Tibial nerve (tissue), 4 donors: Measurements from ENCODE around the gene TBC1D2B. TPM values are rescaled to one million over a fixed set of nuclear protein-coding genes. Genes with fewer than 3 reads are reported as not detected.

Experiments
- DNase-seq, 2 donors: peaks; one replicate each; pipeline ENCODE4 v3.0.0-alpha.2; 2019; ENCODE audit warnings: low spot score in 2 of 2
- H3K27ac ChIP-seq, 4 donors: fragments of 200-600 bp; sonication (generic) in 3 of 4; one replicate each; pipeline ENCODE4 v1.5.1; 2017 to 2019; ENCODE audit warnings: mild to moderate bottlenecking in 1 of 4
- H3K27me3 ChIP-seq, 2 donors: fragments of 200-600 bp; sonication (generic) in 1 of 2; one replicate each; pipeline versions ENCODE4 v1.5.1 to v1.6.0; 2017 to 2019
- H3K36me3 ChIP-seq, 3 donors: fragments of 200-600 bp; sonication (generic); one replicate each; pipeline ENCODE4 v1.5.1; 2018 to 2019
- H3K4me1 ChIP-seq, 4 donors: fragments of 200-600 bp; sonication (generic) in 3 of 4; one replicate each; pipeline ENCODE4 v1.5.1; 2017 to 2019
- H3K4me3 ChIP-seq, 4 donors: fragments of 200-600 bp; sonication (generic) in 3 of 4; one replicate each; pipeline ENCODE4 v1.5.1; 2017 to 2019; ENCODE audit warnings: mild to moderate bottlenecking in 1 of 4, moderate library complexity in 1 of 4
- H3K9me3 ChIP-seq, 4 donors: fragments of 200-600 bp; sonication (generic) in 3 of 4; one replicate each; pipeline ENCODE4 v1.5.1; 2017 to 2019
- CTCF ChIP-seq, 5 experiments: fragments of 200-600 bp in 3 of 5; fragments of 450-650 bp in 2 of 5; sonication (generic) in 3 of 5; IDR thresholded peaks; one replicate each; pipeline ENCODE4 v1.5.1; 2016 to 2019; ENCODE audit warnings: antibody characterized with exemption in 5 of 5, mild to moderate bottlenecking in 3 of 5, moderate library complexity in 2 of 5
- EP300 ChIP-seq, 2 donors: sonication (generic); formaldehyde crosslinking; IDR thresholded peaks; one replicate each; pipeline ENCODE4 v1.6.1; 2017; ENCODE audit warnings: antibody characterized with exemption in 2 of 2, mild to moderate bottlenecking in 1 of 2
- POLR2A ChIP-seq, 2 donors: fragments of 450-650 bp; IDR thresholded peaks; one replicate each; pipeline ENCODE4 v1.6.1; 2017; ENCODE audit warnings: antibody characterized with exemption in 2 of 2, mild to moderate bottlenecking in 2 of 2, moderate library complexity in 2 of 2
- WGBS, 2 donors: methylation state at CpG; one replicate each; pipeline ENCODE4 v1.1.5; 2018; 5-methylcytosine and 5-hydroxymethylcytosine counted together
- total RNA-seq, 4 donors: library from RNA; depleted of rRNA; stranded (reverse); fragments of >200 nt; gene quantifications; one replicate each; pipeline ENCODE4 v1.1.0, GENCODE V29; 2016

The TBC1D2B gene
- total RNA-seq, 4 donors from 2014 or later, result 64.5 to 127 (median 94.5) TPM

DNA sequence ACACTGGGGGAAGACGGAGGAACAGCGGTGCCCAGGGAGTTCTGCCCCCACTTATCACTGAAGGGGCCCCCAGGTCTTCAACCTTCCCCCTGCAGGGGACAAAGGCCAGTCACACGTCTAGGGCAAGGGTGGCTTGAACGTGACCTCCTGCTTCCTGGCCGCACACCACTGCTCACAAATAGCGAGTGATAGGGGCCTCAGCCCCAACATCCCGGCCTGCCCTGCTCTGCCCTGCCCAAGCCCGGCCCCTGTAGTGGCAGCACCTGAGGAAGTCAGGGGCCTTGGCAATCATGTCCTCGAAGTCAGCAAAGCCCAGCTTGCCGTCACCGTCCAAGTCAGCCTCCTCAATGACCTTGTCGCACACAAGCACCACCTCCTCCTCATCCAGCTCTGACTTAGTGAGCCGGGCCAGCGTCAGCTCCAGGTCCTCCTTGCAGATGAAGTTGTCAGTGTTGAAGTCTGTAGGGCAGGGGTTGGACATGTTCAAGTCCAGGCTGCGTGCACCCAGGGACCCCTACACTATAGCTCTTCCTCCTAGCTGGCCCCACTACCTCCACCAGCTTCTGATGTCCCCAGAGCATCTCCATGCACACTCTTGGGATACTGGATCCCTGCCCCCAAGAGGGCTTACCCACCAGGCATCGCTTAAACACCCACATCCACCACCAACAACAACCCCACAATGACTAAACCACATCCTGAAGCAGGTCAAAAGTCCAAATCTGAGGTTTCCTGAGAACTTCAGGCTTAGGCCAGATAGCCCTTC, 28.1 kb upstream of the TBC1D2B start:
- Histone ChIP-seq H3K27me3 (no peaks in the 10 kb centered on the region), H3K27ac (no peak overlapping the region), H3K36me3 (no peaks in the 10 kb centered on the region), H3K4me1 (peaks cover 0 to 8% (median 2%) of the 10 kb centered on the region in 4 donors), H3K4me3 (no peak overlapping the region), H3K9me3 (no peaks in the 10 kb centered on the region)
- WGBS, 2 donors, result 85 to 94% methylated on average over 15 to 16 of the region's 16 CpGs
- no peak for TF ChIP-seq POLR2A (IDR thresholded peaks at IDR 0.05)
- no peak for TF ChIP-seq EP300 (IDR thresholded peaks at IDR 0.05)
- TF ChIP-seq CTCF (IDR thresholded peaks at IDR 0.05), result no peak
- DNase-seq, result no peak

GRCh38 chr15:78104566-78105475, 27.3 kb upstream of the TBC1D2B start:
- H3K4me3 ChIP-seq, result no peak overlapping the region
- no peaks in the 10 kb centered on the region for H3K36me3 ChIP-seq
- no peak overlapping the region for H3K27ac ChIP-seq
- H3K9me3 ChIP-seq, result no peaks in the 10 kb centered on the region
- peaks cover 0 to 8% (median 2%) of the 10 kb centered on the region in 4 donors for H3K4me1 ChIP-seq
- no peak for TF ChIP-seq POLR2A (IDR thresholded peaks at IDR 0.05)
- no peak for TF ChIP-seq CTCF (IDR thresholded peaks at IDR 0.05)
- TF ChIP-seq EP300 (IDR thresholded peaks at IDR 0.05), result no peak
- H3K27me3 ChIP-seq, result no peaks in the 10 kb centered on the region
- no peak for DNase-seq
- 77 to 84% methylated on average over 12 of the region's 12 CpGs for WGBS, 2 donors

DNA sequence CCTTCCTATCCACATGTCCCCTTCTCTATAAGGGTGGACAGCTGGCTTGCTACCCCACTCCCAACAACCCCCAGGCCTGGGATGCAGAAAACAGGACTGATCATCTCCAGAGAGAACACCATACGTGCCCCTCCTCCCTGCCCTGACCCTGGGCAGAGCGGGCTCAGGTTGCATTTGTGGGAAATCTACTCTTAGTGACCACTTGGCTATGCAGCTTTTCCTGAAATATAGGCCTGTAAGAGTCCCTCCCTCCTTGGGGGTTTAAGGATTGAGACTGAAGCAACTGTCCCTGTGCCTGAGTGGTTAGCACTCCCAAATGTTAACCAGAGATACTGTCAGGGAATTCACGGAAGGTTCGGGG, 26.6 kb upstream of the TBC1D2B start:
- DNase-seq, result no peak
- TF ChIP-seq POLR2A (IDR thresholded peaks at IDR 0.05) (no peak), EP300 (IDR thresholded peaks at IDR 0.05) (no peak), CTCF (IDR thresholded peaks at IDR 0.05) (no peak)
- Histone ChIP-seq H3K36me3 (no peaks in the 10 kb centered on the region), H3K4me3 (no peak overlapping the region), H3K4me1 (peaks cover 0 to 8% (median 2%) of the 10 kb centered on the region in 4 donors), H3K27ac (no peak overlapping the region), H3K9me3 (no peaks in the 10 kb centered on the region), H3K27me3 (no peaks in the 10 kb centered on the region)
- WGBS, 2 donors, result 83 to 85% methylated on average over 4 of the region's 4 CpGs

GRCh38 chr15:78103406-78104118, 26.1 kb upstream of the TBC1D2B start:
- Histone ChIP-seq H3K27ac (peak overlapping the region in 1 of 4 donors; percentile 32), H3K9me3 (no peaks in the 10 kb centered on the region), H3K4me3 (no peak overlapping the region), H3K27me3 (no peaks in the 10 kb centered on the region), H3K4me1 (peaks cover 0 to 8% (median 2%) of the 10 kb centered on the region in 4 donors), H3K36me3 (no peaks in the 10 kb centered on the region)
- TF ChIP-seq POLR2A (IDR thresholded peaks at IDR 0.05) (no peak), EP300 (IDR thresholded peaks at IDR 0.05) (no peak), CTCF (IDR thresholded peaks at IDR 0.05) (no peak)
- 82 to 85% methylated on average over 11 to 12 of the region's 12 CpGs for WGBS, 2 donors
- no peak for DNase-seq
